NCI-H128 (cell line): ENCODE data around the gene SUPT20HL2.
"Not testable (repeated sequence)": the region's sequence is repeated elsewhere in the genome, so short reads cannot be mapped to it uniquely, and the experiment has no call there.

Experiments used
- DNase-seq: peaks from one replicate; lab custom pipeline; 2025; ENCODE audit not compliant: unreplicated experiment; lab: John Stamatoyannopoulos, UW

The SUPT20HL2 gene

GRCh38 chrX:24309580-24310374 is 4.1 kb downstream of the SUPT20HL2 start:
- DNase-seq: not testable (repeated sequence)

DNA sequence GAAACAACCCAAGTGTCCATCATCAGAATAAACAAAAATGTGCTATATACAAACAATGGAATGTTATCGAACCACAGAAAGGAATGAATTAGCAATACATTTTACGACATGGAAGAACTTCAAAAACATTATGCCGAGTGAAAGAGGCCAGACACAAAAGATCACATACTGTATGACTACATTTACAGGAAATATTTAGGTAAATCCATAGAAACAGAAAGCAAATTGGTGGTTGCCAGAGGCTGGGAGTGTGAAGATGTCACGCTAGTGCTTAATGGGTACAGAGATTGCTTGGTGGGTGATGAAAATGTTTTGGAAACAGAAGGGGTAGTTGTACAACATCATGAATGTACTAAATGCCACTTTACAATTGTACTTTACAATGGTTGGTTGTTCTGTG is 5.1 kb downstream of the SUPT20HL2 start:
- DNase-seq: not testable (repeated sequence)

DNA sequence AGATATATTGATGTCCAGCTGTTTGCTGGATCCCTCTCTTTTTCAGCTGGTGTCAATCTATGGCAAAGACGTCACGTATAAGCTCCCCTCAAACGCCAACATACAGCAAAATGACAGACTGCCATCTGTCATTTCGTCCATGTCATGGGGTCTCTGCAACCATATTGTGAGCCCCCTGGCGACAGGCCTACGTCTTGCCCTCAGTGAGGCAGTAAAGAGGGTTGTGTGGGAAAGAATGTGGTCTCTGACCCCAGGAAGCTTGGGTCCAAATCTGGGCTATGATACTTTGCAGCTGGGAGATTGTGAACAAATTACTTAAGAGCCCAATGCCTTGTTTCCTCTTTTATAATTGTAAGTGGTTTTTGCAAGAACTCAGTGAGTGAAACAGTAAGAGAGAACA is 7.4 kb downstream of the SUPT20HL2 start:
- DNase-seq: no peak

GRCh38 chrX:24305905-24306304 is 8.0 kb downstream of the SUPT20HL2 start:
- DNase-seq: no peak

- no peak for DNase-seq
Observed at GRCh38 chrX:24301806-24302205, 12.1 kb downstream of the SUPT20HL2 start.

DNA sequence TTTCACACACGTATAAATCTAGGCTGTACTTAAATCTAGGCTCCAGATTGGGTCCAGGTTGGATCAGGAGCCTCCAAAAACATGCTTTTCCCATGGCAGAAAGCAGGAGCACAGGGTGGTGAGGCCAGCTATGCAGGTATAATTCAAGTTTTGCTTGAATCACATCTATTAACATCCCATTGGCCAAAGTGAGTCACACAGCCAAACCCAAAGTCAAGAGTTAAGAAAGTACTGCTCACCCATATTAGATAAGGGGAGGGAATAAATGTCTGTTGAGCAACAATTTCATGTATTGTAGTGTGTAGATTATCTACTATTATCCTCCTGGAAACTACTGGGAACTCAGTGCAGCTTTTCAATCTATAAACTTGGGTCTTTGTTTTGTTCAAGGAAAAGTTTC is 12.8 kb downstream of the SUPT20HL2 start:
- no peak for DNase-seq

DNA sequence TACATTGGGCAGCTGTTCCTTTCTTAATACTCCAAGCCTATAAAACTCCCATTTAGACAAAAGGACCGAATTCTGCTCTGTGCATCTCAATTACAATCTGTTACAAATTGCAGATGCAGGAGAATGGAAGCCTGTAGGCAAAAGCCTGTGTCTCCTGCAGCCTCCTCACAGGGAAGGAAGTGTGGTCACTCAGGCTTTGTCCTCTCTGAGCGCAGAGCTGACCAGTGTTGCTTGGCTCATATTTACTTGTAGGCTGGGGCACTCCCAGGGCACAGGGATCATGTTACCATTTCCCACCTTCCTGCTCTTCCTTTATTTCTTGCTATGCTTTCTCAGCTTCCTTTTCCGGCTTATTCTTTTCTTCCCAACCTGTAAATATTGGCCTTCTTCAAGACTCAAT is 15.7 kb downstream of the SUPT20HL2 start:
- DNase-seq: no peak

DNA sequence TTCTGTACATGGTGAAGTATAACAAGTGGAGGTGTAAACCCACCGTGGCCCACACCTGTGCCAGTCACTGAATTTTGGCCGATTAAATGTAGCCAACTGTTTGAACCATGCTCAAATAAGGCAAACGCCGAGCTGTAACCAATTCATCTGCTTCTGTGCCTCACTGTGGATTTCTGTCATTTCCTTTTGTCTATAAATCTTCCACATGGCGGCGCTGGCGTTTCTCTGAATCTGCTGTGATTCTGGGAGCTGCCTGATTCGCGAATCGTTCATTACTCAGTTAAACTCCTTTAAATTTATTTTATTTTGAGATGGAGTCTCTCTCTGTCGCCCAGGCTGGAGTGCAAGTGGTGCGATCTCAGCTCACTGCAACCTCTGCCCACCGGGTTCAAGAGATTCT is 19.2 kb downstream of the SUPT20HL2 start:
- no peak for DNase-seq

GRCh38 chrX:24293412-24293811 is 20.5 kb downstream of the SUPT20HL2 start:
- no peak for DNase-seq

- DNase-seq: no peak
Observed at GRCh38 chrX:24292353-24292752, 21.5 kb downstream of the SUPT20HL2 start.

DNA sequence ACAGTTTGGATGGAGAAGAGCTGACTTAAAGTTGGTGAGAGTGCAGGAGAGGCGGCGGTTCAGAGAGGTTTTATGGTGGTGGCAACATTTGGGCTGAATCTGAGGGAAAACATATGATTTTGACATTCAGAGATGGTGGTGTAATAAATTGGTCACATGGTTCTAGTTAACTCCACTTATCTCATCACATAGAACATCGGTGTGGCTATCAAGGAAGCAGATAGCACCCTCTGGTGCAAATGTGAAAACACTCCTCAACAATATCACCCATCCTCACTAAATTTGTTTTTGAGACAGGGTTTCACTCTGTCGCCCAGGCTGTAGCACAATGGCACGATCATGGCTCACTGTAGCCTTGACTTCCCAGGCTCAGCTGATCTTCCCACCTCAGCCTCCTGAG is 28.8 kb downstream of the SUPT20HL2 start:
- no peak for DNase-seq

- no peak for DNase-seq
Observed at GRCh38 chrX:24283127-24283794, 30.6 kb downstream of the SUPT20HL2 start.

- no peak for DNase-seq
Observed at GRCh38 chrX:24282381-24283126, 31.3 kb downstream of the SUPT20HL2 start.

- DNase-seq: no peak
Observed at GRCh38 chrX:24277405-24277804, 36.5 kb downstream of the SUPT20HL2 start.

DNA sequence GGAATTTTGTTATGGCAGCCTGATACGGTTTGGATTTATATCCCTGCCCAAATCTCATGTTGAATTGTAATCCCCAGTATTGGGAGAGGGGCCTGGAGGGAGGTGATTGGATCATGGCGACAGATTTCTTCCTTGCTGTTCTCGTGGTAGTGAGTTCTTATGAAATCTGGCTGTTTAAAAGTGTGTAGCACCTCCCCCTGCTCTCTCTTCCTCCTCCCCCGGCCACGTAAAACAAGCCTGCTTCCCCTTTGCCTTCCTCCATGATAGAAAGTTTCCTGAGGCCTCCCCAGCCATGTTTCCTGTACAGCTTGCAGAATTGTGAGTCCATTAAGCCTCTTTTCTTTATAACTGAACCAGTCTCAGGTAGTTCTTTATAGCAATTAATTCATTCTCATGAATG is 37.9 kb downstream of the SUPT20HL2 start:
- DNase-seq: no peak

- DNase-seq: no peak
Observed at GRCh38 chrX:24271262-24271661, 42.6 kb downstream of the SUPT20HL2 start.

GRCh38 chrX:24268786-24269185 is 45.1 kb downstream of the SUPT20HL2 start:
- DNase-seq: no peak

DNA sequence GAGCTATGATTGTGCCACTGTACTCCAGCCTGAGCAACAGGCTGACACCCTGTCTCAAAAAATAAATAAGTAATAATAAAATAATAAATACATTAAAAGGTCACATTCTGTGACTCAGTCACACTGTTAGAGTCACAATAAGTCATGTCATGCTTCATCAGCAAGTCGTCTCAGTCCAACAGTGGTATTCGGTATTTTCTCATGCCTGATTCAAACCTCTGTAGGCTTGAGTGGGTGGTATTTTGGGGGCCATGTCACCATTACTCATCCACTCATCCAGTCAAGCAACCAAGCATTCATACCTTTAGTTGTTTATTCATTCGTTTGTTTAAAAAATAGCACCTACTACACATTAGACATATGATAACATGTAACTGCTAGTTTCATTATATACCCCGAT is 46.9 kb downstream of the SUPT20HL2 start:
- no peak for DNase-seq

DNA sequence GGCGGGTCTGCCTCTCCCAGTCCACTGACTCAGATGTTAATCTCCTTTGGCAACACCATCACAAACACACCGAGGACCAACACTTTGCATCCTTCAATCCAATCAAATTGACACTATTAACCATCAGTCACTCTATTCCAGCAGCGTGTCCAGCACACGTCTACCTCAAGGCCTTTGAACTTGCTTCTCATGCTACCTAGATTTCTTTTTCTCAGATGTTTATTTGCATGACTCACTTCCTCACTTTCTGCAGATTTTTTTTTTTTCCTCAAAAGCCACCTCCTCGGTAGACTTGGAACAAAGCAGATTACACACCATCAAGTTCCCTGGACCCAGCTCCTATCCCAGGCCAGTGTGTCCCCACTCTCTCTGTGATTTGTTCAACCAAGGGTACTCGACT is 49.5 kb downstream of the SUPT20HL2 start:
- DNase-seq: no peak

- no peak for DNase-seq
Observed at GRCh38 chrX:24262309-24262708, 51.6 kb downstream of the SUPT20HL2 start.
